Neural cell (in vitro differentiated cells): Measurements from ENCODE around the gene RBFOX2.

Source experiments
- EP300 ChIP-seq: fragments of 450-650 bp; conservative IDR thresholded peaks from 2 replicates; pipeline ENCODE4 v1.6.1; 2014; ENCODE audit warnings: antibody characterized with exemption, mild to moderate bottlenecking, moderate library complexity; ENCODE audit not compliant: poor library complexity, severe bottlenecking
- EZH2 ChIP-seq: fragments of 200-600, 300-800 bp; shearing (Covaris generic), sonication (generic); IDR thresholded peaks from 2 replicates; pipeline ENCODE4 v1.6.1; 2014; ENCODE audit warnings: antibody characterized with exemption, low read length, borderline replicate concordance, mild to moderate bottlenecking; ENCODE audit not compliant: insufficient read depth, poor library complexity, severe bottlenecking
- MXI1 ChIP-seq: fragments of 450-650 bp; conservative IDR thresholded peaks from 2 replicates; pipeline ENCODE4 v1.6.1; 2014; ENCODE audit warnings: antibody characterized with exemption, mild to moderate bottlenecking; ENCODE audit not compliant: poor library complexity, severe bottlenecking
- POLR2AphosphoS5 ChIP-seq: IDR thresholded peaks from 2 replicates; pipeline ENCODE4 v1.6.1; 2012
- RAD21 ChIP-seq: fragments of 450-650 bp; conservative IDR thresholded peaks from 2 replicates; pipeline ENCODE4 v1.6.1; 2014; ENCODE audit warnings: antibody characterized with exemption, mild to moderate bottlenecking, moderate library complexity
- REST ChIP-seq: IDR thresholded peaks from 2 replicates; pipeline ENCODE4 v1.6.1; 2012; ENCODE audit warnings: borderline replicate concordance
- SMC3 ChIP-seq: fragments of 450-650 bp; conservative IDR thresholded peaks from 2 replicates; pipeline ENCODE4 v1.6.1; 2014; ENCODE audit warnings: antibody characterized with exemption, mild to moderate bottlenecking, moderate library complexity; ENCODE audit not compliant: poor library complexity
- TAF1 ChIP-seq: IDR thresholded peaks from 2 replicates; pipeline ENCODE4 v1.6.1; 2012; ENCODE audit warnings: low read depth
- TF ChIP-seq, protein P1 (sequence below): fragments of 450-650 bp; IDR thresholded peaks from 2 replicates; pipeline ENCODE4 v1.5.1; 2014; ENCODE audit warnings: antibody characterized with exemption, mild to moderate bottlenecking, moderate library complexity; ENCODE audit not compliant: poor library complexity, severe bottlenecking

- TF ChIP-seq TAF1 (peak; percentile 26), RAD21 (peak; percentile 6), EP300 (no peak), MXI1 (peak; percentile 69), POLR2AphosphoS5 (no peak), REST (peak; percentile 58), EZH2 (no peak), SMC3 (peak; percentile 33)
- TF ChIP-seq, protein P1, sequence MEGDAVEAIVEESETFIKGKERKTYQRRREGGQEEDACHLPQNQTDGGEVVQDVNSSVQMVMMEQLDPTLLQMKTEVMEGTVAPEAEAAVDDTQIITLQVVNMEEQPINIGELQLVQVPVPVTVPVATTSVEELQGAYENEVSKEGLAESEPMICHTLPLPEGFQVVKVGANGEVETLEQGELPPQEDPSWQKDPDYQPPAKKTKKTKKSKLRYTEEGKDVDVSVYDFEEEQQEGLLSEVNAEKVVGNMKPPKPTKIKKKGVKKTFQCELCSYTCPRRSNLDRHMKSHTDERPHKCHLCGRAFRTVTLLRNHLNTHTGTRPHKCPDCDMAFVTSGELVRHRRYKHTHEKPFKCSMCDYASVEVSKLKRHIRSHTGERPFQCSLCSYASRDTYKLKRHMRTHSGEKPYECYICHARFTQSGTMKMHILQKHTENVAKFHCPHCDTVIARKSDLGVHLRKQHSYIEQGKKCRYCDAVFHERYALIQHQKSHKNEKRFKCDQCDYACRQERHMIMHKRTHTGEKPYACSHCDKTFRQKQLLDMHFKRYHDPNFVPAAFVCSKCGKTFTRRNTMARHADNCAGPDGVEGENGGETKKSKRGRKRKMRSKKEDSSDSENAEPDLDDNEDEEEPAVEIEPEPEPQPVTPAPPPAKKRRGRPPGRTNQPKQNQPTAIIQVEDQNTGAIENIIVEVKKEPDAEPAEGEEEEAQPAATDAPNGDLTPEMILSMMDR = no peak
Measured at GRCh38 chr22:35835998-35836691, 192.5 kb downstream of the RBFOX2 start.
